ELF-1 (cell line): ENCODE measurements around the gene ACTL8.

Experiments used
- DNase-seq: peaks from one replicate; pipeline ENCODE4 v3.0.0-alpha.2; 2016; ENCODE audit warnings: low read depth, low spot score

Gene ACTL8

DNA sequence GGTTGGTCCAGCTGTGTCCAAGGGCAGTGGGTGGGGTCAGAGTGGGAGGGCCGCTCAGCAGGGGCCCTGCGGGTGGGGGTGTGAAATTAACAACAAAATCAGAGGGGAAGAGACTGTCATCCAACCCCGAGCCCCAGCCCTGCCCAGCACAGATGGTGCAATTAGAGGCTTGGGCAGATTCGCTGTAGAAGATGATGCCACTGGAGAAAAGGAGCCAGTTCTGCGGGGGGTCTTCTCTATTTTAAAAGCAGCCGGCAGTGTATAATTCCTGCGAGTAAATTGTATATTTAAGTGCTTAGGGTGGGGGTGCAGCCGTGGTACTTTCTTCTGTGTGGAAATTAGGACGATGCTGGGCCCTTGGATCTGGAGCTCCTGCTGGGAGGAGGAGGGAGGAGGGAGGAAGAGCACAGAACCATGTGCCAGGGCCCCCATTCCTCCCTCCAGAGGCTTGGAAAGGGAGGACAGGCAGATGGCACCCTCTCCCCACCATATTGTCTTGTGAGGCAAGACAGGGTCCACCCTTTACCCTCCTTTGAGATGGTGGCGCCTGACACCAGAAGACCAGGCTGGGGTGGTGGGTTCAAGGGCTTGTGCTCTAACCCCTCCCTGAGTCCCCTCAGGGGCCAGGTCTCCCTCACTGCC, 89.2 kb downstream of the ACTL8 start:
- DNase-seq = no peak

- no peak for DNase-seq
Measured at GRCh38 chr1:17845583-17845982, 90.5 kb downstream of the ACTL8 start.

DNA sequence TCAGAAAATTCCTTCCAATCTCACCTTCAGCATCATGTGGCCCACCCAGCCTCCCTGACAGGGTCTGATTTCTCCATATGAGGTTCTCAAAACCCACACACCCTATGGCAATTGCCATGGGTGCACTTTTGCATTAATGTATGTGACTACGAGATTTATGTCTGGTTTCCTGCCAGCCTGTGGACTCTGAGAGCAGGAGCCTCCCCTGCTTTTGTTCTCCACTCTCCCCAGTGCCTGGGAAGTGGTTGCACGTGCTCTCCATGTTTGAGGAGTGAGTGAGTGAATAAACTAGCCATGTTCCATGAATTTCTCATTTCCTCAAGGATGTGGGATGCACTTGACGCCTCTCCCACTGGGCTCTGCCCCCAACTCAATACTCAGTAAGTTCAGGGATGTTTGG, 91.2 kb downstream of the ACTL8 start:
- no peak for DNase-seq

- DNase-seq = no peak
Measured at GRCh38 chr1:17847111-17847510, 92.0 kb downstream of the ACTL8 start.

DNA sequence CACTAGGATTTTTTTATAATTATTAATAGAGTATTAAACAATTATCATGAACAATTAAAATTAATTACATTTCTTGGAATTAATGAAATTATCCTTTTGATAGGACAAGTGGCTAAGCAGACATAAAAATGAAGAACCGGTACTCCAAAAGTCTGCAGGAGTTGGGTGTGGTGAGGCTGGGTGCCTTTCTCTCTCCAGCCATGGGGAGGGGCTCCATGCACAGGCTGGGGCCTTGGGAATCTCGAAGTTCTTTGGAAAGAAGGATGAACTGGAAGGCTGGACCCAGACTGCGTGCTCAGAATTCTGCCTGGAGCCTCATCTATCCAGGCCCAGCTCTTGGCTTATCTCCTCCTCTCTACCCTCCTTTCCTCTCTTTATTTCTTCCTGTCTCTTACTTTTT, 94.1 kb downstream of the ACTL8 start:
- peak; percentile 26 for DNase-seq

GRCh38 chr1:17851056-17851455, 95.9 kb downstream of the ACTL8 start:
- no peak for DNase-seq

DNA sequence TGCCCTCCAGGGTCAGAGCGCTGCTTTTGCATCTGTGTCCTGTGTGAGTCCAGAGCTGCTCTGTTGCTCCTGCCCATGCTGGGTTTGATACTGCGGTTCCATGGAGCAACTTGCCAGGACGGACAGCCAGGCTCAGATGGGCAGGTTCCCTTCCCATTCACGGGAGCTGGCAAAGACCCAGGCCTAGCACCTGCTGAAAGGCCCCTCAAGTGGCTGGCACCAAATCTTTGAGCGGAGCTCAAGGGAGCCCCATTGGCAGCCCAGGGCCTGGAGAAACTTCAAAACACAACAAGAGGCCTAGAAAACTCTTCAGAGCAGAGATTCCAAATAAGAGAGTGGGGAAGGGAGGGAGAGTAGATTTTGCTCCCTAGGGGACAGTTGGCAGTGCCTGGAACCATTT, 97.2 kb downstream of the ACTL8 start:
- DNase-seq = no peak

DNA sequence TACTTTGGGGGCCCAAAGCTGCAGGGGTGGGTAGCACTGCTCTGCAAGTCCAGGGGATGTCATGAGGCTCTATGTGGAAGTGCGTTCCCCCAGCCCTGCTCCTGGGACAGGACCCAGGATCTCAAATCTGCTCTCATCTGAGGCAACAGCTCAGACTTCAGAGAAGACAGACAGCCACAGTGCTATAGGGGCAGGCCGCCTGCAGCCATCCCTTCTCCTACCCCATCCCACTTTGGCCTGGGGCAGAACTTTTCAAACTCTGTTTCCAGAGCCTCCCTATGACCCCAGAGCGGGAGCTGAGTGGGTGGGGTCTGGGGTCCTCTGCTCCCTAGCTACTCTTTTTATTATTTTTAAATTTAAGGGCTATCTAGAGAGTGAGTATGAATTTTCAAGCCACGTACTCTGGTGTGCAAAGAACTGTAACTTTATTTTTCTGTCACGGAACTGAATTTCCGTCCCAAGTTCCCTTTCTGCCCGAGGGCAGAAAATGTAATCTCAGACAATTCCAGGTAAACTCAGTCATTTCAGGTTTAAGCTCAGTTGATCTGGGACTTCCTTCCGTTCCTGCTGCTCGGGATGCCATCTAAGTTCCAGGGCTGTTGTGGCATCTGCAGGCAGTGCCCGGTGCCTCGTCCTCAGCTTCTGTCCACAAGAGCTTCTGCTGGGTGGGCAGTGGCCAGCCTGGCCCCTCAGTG, 98.3 kb downstream of the ACTL8 start:
- DNase-seq = no peak

GRCh38 chr1:17856496-17857108, 101.5 kb downstream of the ACTL8 start:
- DNase-seq = no peak

- DNase-seq = no peak
Measured at GRCh38 chr1:17857109-17857499, 102.0 kb downstream of the ACTL8 start.

DNA sequence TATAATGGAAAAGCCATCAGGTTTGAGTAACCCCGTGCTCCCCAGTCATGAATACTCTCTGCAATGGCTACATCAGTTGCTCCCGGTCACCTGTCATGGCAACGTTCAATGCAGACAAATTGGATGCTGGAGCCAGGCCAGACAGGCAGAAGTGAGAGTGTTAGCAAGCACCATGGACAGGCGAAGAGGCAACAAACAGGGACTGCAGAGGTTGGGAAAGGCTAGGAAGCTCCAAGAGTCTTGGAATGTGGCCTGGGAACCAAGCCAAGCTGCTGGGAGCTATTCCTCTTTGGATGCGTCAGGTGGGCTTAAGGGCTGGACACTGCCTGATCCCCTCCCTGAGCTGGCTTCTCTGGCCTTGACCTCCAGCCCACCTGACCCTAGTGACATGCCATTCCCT, 102.9 kb downstream of the ACTL8 start:
- DNase-seq = no peak

DNA sequence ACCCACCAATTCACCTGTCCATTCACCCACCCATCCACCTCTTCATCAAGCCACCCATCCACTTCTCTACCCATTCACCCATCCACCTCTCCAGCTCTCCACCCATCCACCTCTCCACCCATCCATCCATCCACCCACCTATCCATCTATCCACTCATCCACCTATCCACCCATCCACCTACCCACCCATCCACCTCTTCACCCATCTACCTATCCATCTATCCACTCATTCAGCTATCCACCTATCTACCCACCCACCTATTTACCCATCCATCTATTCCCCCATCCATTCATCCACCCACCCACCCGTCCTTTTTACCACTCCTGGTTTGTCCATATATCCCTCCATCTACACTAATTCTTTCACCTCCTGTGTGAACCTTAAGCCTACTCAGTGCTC, 105.7 kb downstream of the ACTL8 start:
- DNase-seq = no peak

DNA sequence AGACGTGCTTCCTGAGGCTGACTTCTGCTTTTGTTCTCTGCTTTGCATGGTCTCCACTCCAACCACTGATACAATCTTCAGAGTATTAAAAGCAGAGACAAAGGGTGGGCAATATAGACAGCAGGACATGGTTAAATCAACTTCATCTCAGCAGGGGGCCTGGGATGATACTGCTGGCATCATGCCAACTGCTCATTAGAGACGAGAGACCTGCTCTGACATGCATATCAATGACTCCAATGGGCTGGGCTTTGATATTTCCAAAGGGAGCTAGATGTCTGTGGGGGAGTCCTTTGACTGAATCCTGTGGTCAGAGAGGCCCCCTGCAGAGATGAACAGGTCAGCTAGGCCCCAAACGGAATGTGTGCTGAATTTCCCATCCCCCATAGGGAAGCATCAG, 106.6 kb downstream of the ACTL8 start:
- no peak for DNase-seq

GRCh38 chr1:17862121-17862520, 107.0 kb downstream of the ACTL8 start:
- no peak for DNase-seq

DNA sequence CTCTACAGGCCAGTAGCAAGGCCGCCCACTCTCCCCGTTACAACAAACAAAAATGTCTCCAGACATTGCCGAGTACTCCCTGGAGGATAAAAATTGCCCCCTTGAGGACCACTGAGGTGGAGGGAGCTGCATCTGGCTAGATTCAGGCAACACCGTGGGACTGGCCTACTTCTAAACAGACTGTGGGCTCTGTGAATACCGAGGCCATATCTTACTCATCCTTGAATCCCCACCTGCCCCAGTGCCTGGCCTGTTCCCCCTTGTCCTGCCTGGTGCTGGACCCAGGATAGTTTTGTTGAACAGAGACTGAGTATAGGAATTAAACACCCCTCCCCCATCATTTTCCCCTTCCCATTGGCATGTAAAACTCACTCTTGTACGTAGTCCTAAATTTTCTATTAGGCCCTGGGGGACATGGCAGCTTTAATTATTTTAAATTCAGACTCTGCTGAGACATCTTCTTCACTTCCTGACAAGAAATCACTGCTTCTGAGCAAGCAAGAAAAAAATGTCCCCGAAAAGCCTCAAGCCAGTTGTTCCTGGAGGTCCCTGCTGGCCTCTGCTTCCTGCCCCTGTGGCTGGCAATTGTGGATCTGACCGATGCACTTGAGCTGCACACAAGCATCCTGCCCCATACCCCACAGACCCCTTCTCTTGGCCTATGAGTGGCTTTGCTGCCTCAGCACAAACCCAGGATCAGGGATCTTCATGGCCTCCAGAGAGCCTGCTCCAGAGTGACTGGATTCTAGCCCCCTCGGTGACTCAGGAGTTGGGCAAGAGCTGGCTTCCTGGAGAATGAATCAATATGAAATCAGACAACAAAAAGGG, 111.0 kb downstream of the ACTL8 start:
- DNase-seq = no peak

GRCh38 chr1:17866740-17867029, 111.6 kb downstream of the ACTL8 start:
- no peak for DNase-seq

DNA sequence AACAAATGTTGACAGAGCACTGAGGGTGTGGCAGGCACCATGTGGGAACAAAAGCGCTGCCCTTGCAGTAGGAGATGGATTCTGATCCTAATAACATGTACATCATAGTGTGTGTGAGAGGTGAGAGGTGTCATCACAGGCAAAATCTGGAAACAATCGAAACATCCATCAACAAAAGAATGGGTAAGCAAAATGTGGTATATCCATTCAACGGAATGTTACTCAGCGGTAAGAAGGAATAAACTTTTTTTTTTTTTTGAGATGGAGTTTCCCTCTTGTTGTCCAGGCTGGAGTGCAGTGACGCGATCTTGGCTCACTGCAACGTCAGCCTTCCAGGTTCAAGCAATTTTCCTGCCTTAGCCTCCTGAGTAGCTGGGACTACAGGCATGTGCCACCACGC, 112.3 kb downstream of the ACTL8 start:
- no peak for DNase-seq

- no peak for DNase-seq
Measured at GRCh38 chr1:17869815-17870214, 114.7 kb downstream of the ACTL8 start.

GRCh38 chr1:17870679-17871078, 115.5 kb downstream of the ACTL8 start:
- DNase-seq = no peak

DNA sequence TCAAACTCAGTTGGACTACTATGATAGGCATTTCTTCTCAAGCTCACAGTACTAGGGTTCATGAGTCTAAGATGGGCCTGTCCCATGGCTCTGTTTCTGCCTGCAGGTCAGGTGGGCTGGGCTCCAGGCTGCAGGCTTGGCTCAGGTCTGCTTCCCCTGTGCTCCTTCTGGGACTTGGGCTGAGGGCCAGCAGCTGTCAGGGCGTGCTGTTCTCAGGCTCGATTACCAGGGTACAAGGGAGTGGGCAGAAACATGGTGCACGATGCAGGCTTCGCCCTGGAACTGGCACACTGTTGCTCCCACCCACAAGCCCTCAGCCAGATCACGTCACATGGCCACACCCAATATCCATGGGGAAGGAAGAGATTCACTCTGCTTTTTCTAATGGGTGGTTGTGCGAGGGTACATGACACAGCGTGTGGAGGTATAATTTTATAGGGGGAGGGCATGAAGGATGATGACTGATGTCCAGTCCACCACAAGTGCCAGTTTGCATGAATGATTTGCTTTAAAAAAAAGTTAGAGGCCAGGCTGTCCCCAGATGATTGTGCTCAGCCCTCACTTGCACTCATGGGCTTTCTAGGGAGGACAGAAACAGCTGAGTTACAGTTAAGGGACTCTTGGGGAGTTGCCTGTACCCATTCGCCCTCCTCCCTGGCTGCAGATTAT, 118.0 kb downstream of the ACTL8 start:
- no peak for DNase-seq

- DNase-seq = no peak
Measured at GRCh38 chr1:17874231-17874630, 119.1 kb downstream of the ACTL8 start.

- peak; percentile 49 for DNase-seq
Measured at GRCh38 chr1:17874710-17875109, 119.6 kb downstream of the ACTL8 start.
